ENCODE data around the gene UBR4. TPM values are rescaled to one million over a fixed set of nuclear protein-coding genes. Genes with fewer than 3 reads are reported as not detected.

The UBR4 gene
- total and polyA plus RNA-seq, 2 experiments from 2014 or later, result 49.4 to 63.7 TPM

DNA sequence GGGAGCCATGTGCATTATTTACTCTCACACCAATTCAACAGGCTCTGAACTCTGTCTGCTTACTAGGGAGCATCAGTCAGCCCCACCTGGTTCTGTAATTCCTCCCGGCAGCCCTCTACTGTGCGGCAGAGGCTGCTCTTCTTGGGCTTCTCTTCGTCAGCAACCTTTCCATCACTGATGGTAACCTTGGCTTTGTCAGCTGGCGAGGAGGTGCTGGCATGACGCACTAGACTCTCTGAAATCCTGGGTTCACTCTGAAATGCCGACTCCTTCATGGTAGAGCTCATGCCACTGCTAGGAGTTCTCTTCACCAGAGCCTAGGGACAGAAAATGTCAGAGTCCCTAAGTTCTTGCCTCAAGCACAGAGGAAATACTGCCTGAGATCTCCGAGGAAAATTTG lies 49.2 kb downstream of the UBR4 start:
- peaks cover 52% of the 10 kb centered on the region for H3F3A ChIP-seq (ENCODE audit: insufficient read depth)
- no peak overlapping the region for H2AFZ ChIP-seq
- H3K36me3 ChIP-seq (ENCODE audit: low read depth), result peaks cover 98% of the 10 kb centered on the region
- in situ Hi-C loops (cut with MboI), result no loop called here
- no peak overlapping the region for H3K4me3 ChIP-seq
- no peaks in the 10 kb centered on the region for H3K9me2 ChIP-seq (ENCODE audit: insufficient read depth)
- peaks cover 13% of the 10 kb centered on the region for H3K4me1 ChIP-seq (ENCODE audit: insufficient read depth)
- no peak for DNase-seq
- no peaks in the 10 kb centered on the region for H3K9me3 ChIP-seq (ENCODE audit: low read depth)
- WGBS, 2 experiments (ENCODE audit: low coverage in 1 of 2, low lambda C conversion rate in 2 of 2, missing lambda C conversion rate in 2 of 2), result 96 to 97% methylated on average over 7 of the region's 7 CpGs
- no peak for TF ChIP-seq EZH2phosphoT487 (IDR thresholded peaks at IDR 0.05; ENCODE audit: insufficient read depth, low read depth)
- no peak for TF ChIP-seq EZH2 (IDR thresholded peaks at IDR 0.05; ENCODE audit: insufficient read depth, poor library complexity, severe bottlenecking)
- H3K79me2 ChIP-seq (ENCODE audit: insufficient read depth), result peaks cover 30% of the 10 kb centered on the region
- H4K20me1 ChIP-seq (ENCODE audit: insufficient read depth), result peaks cover 5% of the 10 kb centered on the region; the same call in 1 of the 2 replicates
- H3K27me3 ChIP-seq (replicated peaks; ENCODE audit: insufficient read depth), result no peaks in the 10 kb centered on the region
- no peak overlapping the region for H3K9ac ChIP-seq
- no peak overlapping the region for H3K4me2 ChIP-seq (ENCODE audit: unreplicated experiment)
- no peak overlapping the region for H3K27ac ChIP-seq

DNA sequence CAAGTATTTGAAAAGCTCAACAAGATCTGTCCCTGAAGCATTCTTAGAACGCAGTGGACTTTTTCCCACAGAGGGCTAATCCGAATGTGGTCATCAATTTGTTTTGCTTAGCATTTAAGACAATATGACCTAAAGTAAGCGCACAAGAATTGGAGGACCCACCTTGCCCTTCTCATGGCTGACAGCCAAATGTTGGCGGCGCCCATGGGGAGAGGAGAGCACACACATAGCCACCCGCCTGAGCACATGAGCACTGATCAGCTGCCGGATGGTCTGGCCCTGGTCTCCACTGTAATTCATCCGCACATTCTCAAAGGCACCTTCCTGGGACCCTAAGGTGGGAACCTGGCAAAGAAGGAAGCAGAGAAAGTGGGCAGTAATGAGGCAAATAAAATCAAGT lies 52.4 kb downstream of the UBR4 start:
- Histone ChIP-seq H3K36me3 (ENCODE audit: low read depth) (peaks cover 100% of the 10 kb centered on the region), H2AFZ (no peak overlapping the region)

DNA sequence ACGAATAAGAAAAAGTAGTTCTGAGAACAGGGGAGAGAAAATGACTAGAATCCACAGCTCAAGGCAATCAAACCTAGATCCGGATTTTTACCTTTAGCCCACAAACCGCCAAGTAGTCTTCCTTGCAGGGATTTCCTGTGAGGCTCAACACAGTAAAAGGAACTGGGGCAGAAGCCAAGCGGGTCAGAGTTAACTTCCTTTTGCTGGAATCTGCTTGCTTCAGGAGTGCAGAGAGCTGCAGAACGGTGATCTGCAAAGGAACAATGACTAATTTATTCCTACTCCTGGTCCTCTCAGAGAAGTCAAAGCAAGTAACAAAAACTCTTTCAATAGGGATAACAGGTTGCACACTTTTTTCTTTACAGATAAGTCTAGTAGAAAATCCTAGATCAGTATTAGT lies 53.4 kb downstream of the UBR4 start:
- in situ Hi-C loops (cut with MboI), result no loop called here
- no peak overlapping the region for H3K9ac ChIP-seq
- WGBS, 2 experiments (ENCODE audit: low coverage in 1 of 2, low lambda C conversion rate in 2 of 2, missing lambda C conversion rate in 2 of 2), result 81 to 85% methylated on average over 5 of the region's 5 CpGs
- H3K36me3 ChIP-seq (ENCODE audit: low read depth), result peaks cover 100% of the 10 kb centered on the region
- H3K4me1 ChIP-seq (ENCODE audit: insufficient read depth), result no peaks in the 10 kb centered on the region
- no peak overlapping the region for H2AFZ ChIP-seq
- H3F3A ChIP-seq (ENCODE audit: insufficient read depth), result peaks cover 15% of the 10 kb centered on the region
- no peaks in the 10 kb centered on the region for H3K27me3 ChIP-seq (replicated peaks; ENCODE audit: insufficient read depth)
- H3K27ac ChIP-seq, result no peak overlapping the region
- no peak for TF ChIP-seq EZH2phosphoT487 (IDR thresholded peaks at IDR 0.05; ENCODE audit: insufficient read depth, low read depth)
- no peak for TF ChIP-seq EZH2 (IDR thresholded peaks at IDR 0.05; ENCODE audit: insufficient read depth, poor library complexity, severe bottlenecking)
- no peaks in the 10 kb centered on the region for H4K20me1 ChIP-seq (ENCODE audit: insufficient read depth)
- H3K4me2 ChIP-seq (ENCODE audit: unreplicated experiment), result no peak overlapping the region
- peak; percentile 4 for DNase-seq
- H3K9me3 ChIP-seq (ENCODE audit: low read depth), result no peaks in the 10 kb centered on the region
- H3K79me2 ChIP-seq (ENCODE audit: insufficient read depth), result peaks cover 25% of the 10 kb centered on the region
- H3K4me3 ChIP-seq, result no peak overlapping the region
- no peaks in the 10 kb centered on the region for H3K9me2 ChIP-seq (ENCODE audit: insufficient read depth)

More for the DNA sequence above, 52.4 kb downstream of the UBR4 start:
- Histone ChIP-seq H4K20me1 (ENCODE audit: insufficient read depth) (no peaks in the 10 kb centered on the region), H3K4me1 (ENCODE audit: insufficient read depth) (no peaks in the 10 kb centered on the region), H3K9me3 (ENCODE audit: low read depth) (no peaks in the 10 kb centered on the region), H3K27me3 (replicated peaks; ENCODE audit: insufficient read depth) (no peaks in the 10 kb centered on the region), H3K27ac (no peak overlapping the region), H3K9ac (no peak overlapping the region), H3K4me2 (ENCODE audit: unreplicated experiment) (no peak overlapping the region), H3K79me2 (ENCODE audit: insufficient read depth) (peaks cover 29% of the 10 kb centered on the region), H3K9me2 (ENCODE audit: insufficient read depth) (no peaks in the 10 kb centered on the region), H3K4me3 (no peak overlapping the region), H3F3A (ENCODE audit: insufficient read depth) (peaks cover 21% of the 10 kb centered on the region)
- 88 to 92% methylated on average over 8 of the region's 8 CpGs for WGBS, 2 experiments (ENCODE audit: low coverage in 1 of 2, low lambda C conversion rate in 2 of 2, missing lambda C conversion rate in 2 of 2)
- no peak for TF ChIP-seq EZH2phosphoT487 (IDR thresholded peaks at IDR 0.05; ENCODE audit: insufficient read depth, low read depth)
- no peak for TF ChIP-seq EZH2 (IDR thresholded peaks at IDR 0.05; ENCODE audit: insufficient read depth, poor library complexity, severe bottlenecking)
- in situ Hi-C loops (cut with MboI), result no loop called here
- no peak for DNase-seq

DNA sequence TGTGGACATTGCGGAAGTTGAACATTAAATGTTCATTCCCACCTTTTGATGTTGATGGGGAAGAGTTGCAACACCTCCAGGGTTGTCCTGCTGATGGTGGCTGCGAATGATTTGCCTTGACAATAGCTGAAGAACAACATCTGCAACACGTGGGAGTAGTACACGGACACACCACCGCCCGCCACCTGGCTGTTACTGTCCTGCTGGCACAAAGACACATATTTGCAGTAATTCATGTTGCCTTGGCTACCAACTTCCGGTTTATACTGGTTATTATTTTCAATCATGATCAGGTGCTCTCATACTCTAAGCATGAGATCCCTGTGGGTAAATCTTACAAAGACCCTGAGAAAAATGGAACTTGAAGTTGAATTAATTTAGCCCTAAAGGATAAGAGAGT lies 55.2 kb downstream of the UBR4 start:
- Histone ChIP-seq H3K27ac (no peak overlapping the region), H3K9ac (no peak overlapping the region), H3K79me2 (ENCODE audit: insufficient read depth) (peaks cover 16% of the 10 kb centered on the region), H4K20me1 (ENCODE audit: insufficient read depth) (no peaks in the 10 kb centered on the region), H3K9me3 (ENCODE audit: low read depth) (no peaks in the 10 kb centered on the region), H3K4me2 (ENCODE audit: unreplicated experiment) (no peak overlapping the region), H2AFZ (no peak overlapping the region), H3K36me3 (ENCODE audit: low read depth) (peaks cover 98% of the 10 kb centered on the region), H3K9me2 (ENCODE audit: insufficient read depth) (no peaks in the 10 kb centered on the region), H3F3A (ENCODE audit: insufficient read depth) (peaks cover 15% of the 10 kb centered on the region), H3K4me3 (no peak overlapping the region), H3K4me1 (ENCODE audit: insufficient read depth) (no peaks in the 10 kb centered on the region), H3K27me3 (replicated peaks; ENCODE audit: insufficient read depth) (no peaks in the 10 kb centered on the region)
- WGBS, 2 experiments (ENCODE audit: low coverage in 1 of 2, low lambda C conversion rate in 2 of 2, missing lambda C conversion rate in 2 of 2), result 76 to 78% methylated on average over 7 of the region's 7 CpGs
- TF ChIP-seq EZH2 (IDR thresholded peaks at IDR 0.05; ENCODE audit: insufficient read depth, poor library complexity, severe bottlenecking) (no peak), EZH2phosphoT487 (IDR thresholded peaks at IDR 0.05; ENCODE audit: insufficient read depth, low read depth) (no peak)
- DNase-seq, result no peak
- in situ Hi-C loops (cut with MboI), result no loop called here

DNA sequence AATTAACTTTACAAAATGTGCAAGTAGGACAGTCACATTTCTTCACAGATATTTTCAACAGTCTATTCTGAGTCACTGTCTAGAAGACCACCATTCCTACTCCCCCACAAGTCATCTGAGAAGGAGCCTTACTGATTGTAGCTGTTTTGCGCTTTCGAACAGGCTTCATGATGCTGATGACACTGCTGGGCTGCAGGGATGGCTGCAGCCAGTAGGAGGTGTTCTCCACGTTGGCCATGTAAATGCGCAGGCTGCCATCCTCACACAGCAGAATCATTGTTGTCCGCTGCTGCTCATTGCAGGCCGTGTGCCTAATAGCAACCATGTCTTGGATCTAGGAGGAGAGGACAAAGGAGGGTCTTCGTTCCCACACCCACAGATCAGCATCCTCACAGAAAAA lies 56.9 kb downstream of the UBR4 start:
- H3F3A ChIP-seq (ENCODE audit: insufficient read depth), result peaks cover 15% of the 10 kb centered on the region
- no peak overlapping the region for H3K4me2 ChIP-seq (ENCODE audit: unreplicated experiment)
- in situ Hi-C loops (cut with MboI), result no loop called here
- H3K27ac ChIP-seq, result no peak overlapping the region
- H3K27me3 ChIP-seq (replicated peaks; ENCODE audit: insufficient read depth), result no peaks in the 10 kb centered on the region
- H3K9me2 ChIP-seq (ENCODE audit: insufficient read depth), result no peaks in the 10 kb centered on the region
- no peak for DNase-seq
- peaks cover 98% of the 10 kb centered on the region for H3K36me3 ChIP-seq (ENCODE audit: low read depth)
- 91 to 98% methylated on average over 7 of the region's 7 CpGs for WGBS, 2 experiments (ENCODE audit: low coverage in 1 of 2, low lambda C conversion rate in 2 of 2, missing lambda C conversion rate in 2 of 2)
- no peaks in the 10 kb centered on the region for H3K9me3 ChIP-seq (ENCODE audit: low read depth)
- no peaks in the 10 kb centered on the region for H4K20me1 ChIP-seq (ENCODE audit: insufficient read depth)
- no peak overlapping the region for H3K9ac ChIP-seq
- no peak overlapping the region for H3K4me3 ChIP-seq
- H3K4me1 ChIP-seq (ENCODE audit: insufficient read depth), result no peaks in the 10 kb centered on the region
- TF ChIP-seq EZH2 (IDR thresholded peaks at IDR 0.05; ENCODE audit: insufficient read depth, poor library complexity, severe bottlenecking) (no peak), EZH2phosphoT487 (IDR thresholded peaks at IDR 0.05; ENCODE audit: insufficient read depth, low read depth) (no peak)
- H3K79me2 ChIP-seq (ENCODE audit: insufficient read depth), result peaks cover 10% of the 10 kb centered on the region; the same call in 1 of the 2 replicates
- no peak overlapping the region for H2AFZ ChIP-seq

All from GM23248 (cell line).